SJSA1 (cell line): ENCODE results near the gene CSRP3. TPM values are rescaled to one million over a fixed set of nuclear protein-coding genes. Genes with fewer than 3 reads are reported as not detected.

Experiments used
- DNase-seq, 2 experiments: peaks; one replicate each; pipeline ENCODE4 v3.0.0-alpha.2; 2015 to 2020; ENCODE audit warnings: low spot score in 2 of 2, low read depth in 1 of 2
- H3K27ac ChIP-seq: fragments of 250-450 bp; sonication (Bioruptor Pico); 2 replicates; pipeline ENCODE4 v1.5.1; 2020; ENCODE audit warnings: mild to moderate bottlenecking, moderate library complexity
- H3K27me3 ChIP-seq: fragments of 250-450 bp; sonication (Bioruptor Pico); replicated peaks from 2 replicates; pipeline ENCODE4 v1.5.1; 2020; ENCODE audit warnings: mild to moderate bottlenecking, moderate library complexity
- H3K36me3 ChIP-seq: fragments of 250-450 bp; sonication (Bioruptor Pico); 2 replicates; pipeline ENCODE4 v1.5.1; 2020; ENCODE audit warnings: mild to moderate bottlenecking
- H3K4me1 ChIP-seq: fragments of 250-450 bp; sonication (Bioruptor Pico); replicated peaks from 2 replicates; pipeline ENCODE4 v1.6.1; 2021; ENCODE audit warnings: mild to moderate bottlenecking
- H3K4me3 ChIP-seq: fragments of 250-450 bp; sonication (Bioruptor Pico); 2 replicates; pipeline ENCODE4 v1.5.1; 2020; ENCODE audit warnings: mild to moderate bottlenecking
- H3K9me3 ChIP-seq: fragments of 250-450 bp; sonication (Bioruptor Pico); replicated peaks from 2 replicates; pipeline ENCODE4 v1.5.1; 2020; ENCODE audit warnings: mild to moderate bottlenecking
- total RNA-seq: library from RNA; depleted of rRNA; stranded (reverse); fragments of >200 nt; shearing (Covaris generic); gene quantifications from 2 replicates; pipeline ENCODE4 v1.2.3, GENCODE V29; 2014

CSRP3 gene
- total RNA-seq, 1 experiment from 2014 or later: not detected

- no peaks in the 10 kb centered on the region for H3K4me1 ChIP-seq
- no peak overlapping the region for H3K4me3 ChIP-seq
- no peak overlapping the region for H3K27ac ChIP-seq
- H3K9me3 ChIP-seq: no peaks in the 10 kb centered on the region
- no peaks in the 10 kb centered on the region for H3K27me3 ChIP-seq
- no peak for DNase-seq
- H3K36me3 ChIP-seq: no peaks in the 10 kb centered on the region
These were observed 14.2 kb upstream of the CSRP3 start for GRCh38 chr11:19216021-19216420.

DNA sequence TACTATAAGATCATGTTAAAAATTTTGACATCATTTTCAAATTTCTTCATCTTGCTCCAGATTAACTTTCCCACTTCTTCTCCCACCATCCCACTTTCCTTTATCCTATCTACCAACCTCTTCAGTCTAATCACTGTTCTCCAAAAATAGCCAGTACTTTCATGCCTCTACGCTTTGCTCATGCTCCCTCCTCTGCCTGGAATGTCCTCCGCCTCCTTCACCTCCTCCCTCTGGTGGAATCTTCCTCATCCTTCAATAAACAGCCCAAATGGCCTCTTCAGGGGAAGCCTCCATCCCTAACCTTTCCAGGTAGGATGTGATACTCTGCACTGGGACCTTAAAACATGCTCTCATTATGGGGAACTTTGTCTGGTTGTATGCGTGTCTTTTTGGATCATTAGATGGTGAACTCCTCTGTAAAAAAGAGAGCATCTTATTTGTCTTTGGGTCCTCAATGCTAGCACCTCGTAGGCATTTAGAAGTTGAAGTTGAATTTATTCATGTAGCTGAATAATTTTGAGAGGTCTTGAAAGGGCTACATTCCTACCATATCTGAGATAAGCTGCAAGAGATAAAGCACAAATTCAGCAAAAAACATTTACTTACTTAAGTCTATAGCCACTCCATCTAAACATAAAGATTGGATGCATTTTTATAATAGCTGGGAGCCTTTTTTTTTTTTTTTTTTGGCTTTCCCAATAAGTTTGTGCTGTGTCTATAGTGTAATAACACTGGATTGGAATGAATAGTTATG lies 8.0 kb upstream of the CSRP3 start:
- DNase-seq: no peak
- H3K4me3 ChIP-seq: no peak overlapping the region
- H3K36me3 ChIP-seq: no peaks in the 10 kb centered on the region
- no peaks in the 10 kb centered on the region for H3K4me1 ChIP-seq
- no peaks in the 10 kb centered on the region for H3K27me3 ChIP-seq
- H3K27ac ChIP-seq: no peak overlapping the region
- H3K9me3 ChIP-seq: no peaks in the 10 kb centered on the region

DNA sequence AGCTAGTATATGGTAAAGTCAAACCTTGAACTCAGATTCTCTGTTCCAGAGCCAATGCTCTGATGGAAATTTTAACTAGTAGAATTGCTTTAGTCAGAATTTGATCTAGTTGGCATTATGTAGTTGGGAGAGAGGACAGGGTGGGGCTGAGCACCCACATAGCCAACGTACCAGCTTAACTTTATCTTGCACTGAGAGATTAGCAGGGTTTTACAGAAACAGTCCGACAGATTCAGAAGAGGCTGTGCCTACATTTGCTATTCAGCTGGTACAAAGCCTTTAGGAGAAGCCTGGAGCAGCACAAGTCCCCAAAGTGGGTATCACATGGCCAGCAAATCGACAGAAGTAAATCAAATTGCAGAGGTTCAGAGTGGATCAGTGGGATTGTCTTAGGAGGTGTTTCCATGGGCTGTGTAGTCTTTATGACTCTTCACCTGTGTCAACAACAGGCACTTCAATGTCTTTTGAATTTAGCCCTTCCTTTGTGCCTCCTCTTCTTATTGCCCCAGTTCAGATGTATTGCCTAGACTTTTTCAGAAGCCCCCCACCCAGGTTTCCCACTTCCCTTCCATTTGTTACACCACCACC lies 7.3 kb upstream of the CSRP3 start:
- no peaks in the 10 kb centered on the region for H3K9me3 ChIP-seq
- no peak overlapping the region for H3K4me3 ChIP-seq
- DNase-seq: no peak
- H3K4me1 ChIP-seq: no peaks in the 10 kb centered on the region
- H3K27ac ChIP-seq: no peak overlapping the region
- no peaks in the 10 kb centered on the region for H3K36me3 ChIP-seq
- no peaks in the 10 kb centered on the region for H3K27me3 ChIP-seq

- Histone ChIP-seq H3K36me3 (no peaks in the 10 kb centered on the region), H3K27ac (no peak overlapping the region), H3K27me3 (no peaks in the 10 kb centered on the region), H3K4me1 (no peaks in the 10 kb centered on the region), H3K9me3 (no peaks in the 10 kb centered on the region), H3K4me3 (no peak overlapping the region)
- DNase-seq: no peak
These were observed 6.4 kb upstream of the CSRP3 start for GRCh38 chr11:19208181-19208580.

DNA sequence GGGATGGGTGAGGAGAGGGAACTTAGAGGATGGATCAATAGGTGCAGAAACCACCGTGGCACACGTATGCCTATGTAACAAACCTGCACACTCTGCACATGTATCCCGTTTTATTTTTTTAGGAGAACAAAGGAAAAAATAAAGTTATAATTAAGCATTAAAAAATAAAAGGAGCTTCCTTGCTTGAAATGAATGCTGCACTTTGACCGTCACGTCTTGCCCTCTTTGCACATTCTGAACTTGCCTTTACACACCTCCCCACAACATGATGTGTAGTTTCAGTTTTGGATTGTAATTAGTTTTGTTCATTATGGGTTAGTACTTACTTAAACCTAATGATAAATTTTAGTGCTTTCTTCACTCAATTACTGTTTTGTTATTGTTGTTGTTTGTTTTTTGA lies 3.1 kb upstream of the CSRP3 start:
- DNase-seq: no peak
- no peaks in the 10 kb centered on the region for H3K9me3 ChIP-seq
- H3K4me3 ChIP-seq: no peak overlapping the region
- H3K4me1 ChIP-seq: no peaks in the 10 kb centered on the region
- no peaks in the 10 kb centered on the region for H3K36me3 ChIP-seq
- H3K27me3 ChIP-seq: no peaks in the 10 kb centered on the region
- H3K27ac ChIP-seq: no peak overlapping the region

- Histone ChIP-seq H3K9me3 (no peaks in the 10 kb centered on the region), H3K36me3 (no peaks in the 10 kb centered on the region), H3K4me3 (no peak overlapping the region), H3K27ac (no peak overlapping the region), H3K4me1 (no peaks in the 10 kb centered on the region), H3K27me3 (no peaks in the 10 kb centered on the region)
- no peak for DNase-seq
These were observed 1.2 kb downstream of the CSRP3 start for GRCh38 chr11:19200410-19201201.

- H3K36me3 ChIP-seq: no peaks in the 10 kb centered on the region
- H3K27me3 ChIP-seq: no peaks in the 10 kb centered on the region
- no peaks in the 10 kb centered on the region for H3K9me3 ChIP-seq
- H3K4me3 ChIP-seq: no peak overlapping the region
- no peak overlapping the region for H3K27ac ChIP-seq
- no peaks in the 10 kb centered on the region for H3K4me1 ChIP-seq
- no peak for DNase-seq
These were observed 2.0 kb downstream of the CSRP3 start for GRCh38 chr11:19199771-19200170.

GRCh38 chr11:19199048-19199447 lies 2.7 kb downstream of the CSRP3 start:
- no peak overlapping the region for H3K27ac ChIP-seq
- no peak overlapping the region for H3K4me3 ChIP-seq
- no peaks in the 10 kb centered on the region for H3K9me3 ChIP-seq
- H3K4me1 ChIP-seq: no peaks in the 10 kb centered on the region
- no peaks in the 10 kb centered on the region for H3K36me3 ChIP-seq
- no peaks in the 10 kb centered on the region for H3K27me3 ChIP-seq
- DNase-seq: no peak

GRCh38 chr11:19196432-19196831 lies 5.4 kb downstream of the CSRP3 start:
- H3K27ac ChIP-seq: no peak overlapping the region
- H3K9me3 ChIP-seq: no peaks in the 10 kb centered on the region
- DNase-seq: no peak
- no peak overlapping the region for H3K4me3 ChIP-seq
- H3K36me3 ChIP-seq: no peaks in the 10 kb centered on the region
- H3K27me3 ChIP-seq: no peaks in the 10 kb centered on the region
- no peaks in the 10 kb centered on the region for H3K4me1 ChIP-seq

GRCh38 chr11:19194620-19195308 lies 7.0 kb downstream of the CSRP3 start:
- Histone ChIP-seq H3K27ac (no peak overlapping the region), H3K4me1 (no peaks in the 10 kb centered on the region), H3K4me3 (no peak overlapping the region), H3K9me3 (no peaks in the 10 kb centered on the region), H3K36me3 (no peaks in the 10 kb centered on the region), H3K27me3 (no peaks in the 10 kb centered on the region)
- DNase-seq: no peak

- Histone ChIP-seq H3K27me3 (no peaks in the 10 kb centered on the region), H3K36me3 (no peaks in the 10 kb centered on the region), H3K9me3 (no peaks in the 10 kb centered on the region), H3K4me1 (no peaks in the 10 kb centered on the region), H3K27ac (no peak overlapping the region), H3K4me3 (no peak overlapping the region)
- no peak for DNase-seq
These were observed 7.9 kb downstream of the CSRP3 start for GRCh38 chr11:19193916-19194315.

DNA sequence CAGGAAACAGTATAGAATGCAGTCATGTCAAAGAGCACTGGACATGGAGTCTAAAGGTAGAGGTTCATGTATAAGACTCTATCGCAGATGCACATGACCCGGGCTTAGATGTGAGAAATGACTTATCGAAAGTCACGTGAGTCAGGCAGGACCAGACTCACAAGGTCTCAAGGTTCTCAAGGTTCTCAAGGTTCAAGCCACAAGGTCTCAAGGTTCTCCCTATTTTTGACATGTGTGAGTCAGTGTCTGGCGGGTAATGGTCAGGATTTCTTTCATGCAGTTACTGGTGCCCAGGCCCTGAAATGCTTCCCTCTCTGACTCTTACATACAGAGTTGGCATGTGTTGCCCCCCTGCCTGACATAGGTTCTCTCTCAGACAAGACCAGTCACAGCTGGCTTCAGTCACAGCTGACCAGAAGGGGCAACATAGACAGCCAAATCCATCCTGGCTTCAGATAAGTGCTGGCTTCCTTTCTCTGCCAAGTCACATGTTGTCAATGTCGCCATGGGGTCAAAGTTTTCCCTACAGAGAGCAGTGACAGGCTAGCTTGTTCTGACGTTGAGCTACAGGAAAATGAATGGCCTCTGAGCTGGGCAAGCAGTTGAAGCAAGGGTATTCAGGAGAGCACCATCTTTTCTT lies 10.1 kb downstream of the CSRP3 start:
- Histone ChIP-seq H3K27ac (no peak overlapping the region), H3K9me3 (no peaks in the 10 kb centered on the region), H3K4me3 (no peak overlapping the region), H3K4me1 (no peaks in the 10 kb centered on the region), H3K27me3 (no peaks in the 10 kb centered on the region), H3K36me3 (no peaks in the 10 kb centered on the region)
- no peak for DNase-seq

- DNase-seq: no peak
- no peaks in the 10 kb centered on the region for H3K36me3 ChIP-seq
- H3K4me1 ChIP-seq: no peaks in the 10 kb centered on the region
- H3K27ac ChIP-seq: no peak overlapping the region
- no peaks in the 10 kb centered on the region for H3K27me3 ChIP-seq
- H3K9me3 ChIP-seq: no peaks in the 10 kb centered on the region
- no peak overlapping the region for H3K4me3 ChIP-seq
These were observed 13.9 kb downstream of the CSRP3 start for GRCh38 chr11:19187833-19188258.
